Measurements from ENCODE around the gene INPP4B.

The INPP4B gene

DNA sequence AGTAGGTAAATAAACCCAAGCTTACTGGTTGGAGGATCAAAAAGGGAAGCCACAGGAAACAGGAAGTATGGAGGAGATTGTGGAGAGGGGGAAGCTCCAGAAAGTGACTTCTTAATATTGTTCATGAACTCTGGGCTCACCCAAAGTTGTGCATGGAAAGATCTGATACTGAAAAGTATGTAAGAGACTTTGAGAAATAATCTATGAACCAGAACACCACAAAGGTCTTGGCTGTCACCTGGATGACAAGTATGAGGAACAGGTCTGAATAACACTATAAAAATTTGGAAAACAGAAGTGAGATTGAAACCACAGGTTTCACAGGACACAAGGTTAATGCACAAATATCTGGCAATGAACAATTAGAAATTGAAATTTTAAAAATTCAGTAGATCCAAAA lies 567.4 kb downstream of the INPP4B start:
- Histone ChIP-seq H2AK5ac (ENCODE audit: low read length) (no peak overlapping the region), H3K14ac (ENCODE audit: low read length) (no peak overlapping the region), H3K79me2 (ENCODE audit: control insufficient read depth, insufficient read depth, low read length, poor library complexity) (no peaks in the 10 kb centered on the region), H3K36me3 (ENCODE audit: control insufficient read depth in 1 of 2, insufficient read depth in 2 of 2, low read length in 2 of 2) (no peaks in the 10 kb centered on the region), H2BK120ac (ENCODE audit: insufficient read depth, low read length, poor library complexity) (no peak overlapping the region), H4K8ac (ENCODE audit: low read depth, low read length) (no peak overlapping the region), H3K23ac (ENCODE audit: low read length) (no peak overlapping the region), H3K79me1 (ENCODE audit: low read length) (no peaks in the 10 kb centered on the region), H2AFZ (ENCODE audit: insufficient read depth, low read length, poor library complexity) (no peak overlapping the region), H3K4ac (ENCODE audit: low read depth, low read length) (no peak overlapping the region), H3K9me3 (ENCODE audit: insufficient read depth, low read depth, low read length) (no peaks in the 10 kb centered on the region), H4K91ac (ENCODE audit: low read depth, low read length) (no peak overlapping the region), H3K4me3 (ENCODE audit: low read depth, low read length) (no peak overlapping the region), H2BK5ac (ENCODE audit: low read depth, low read length, poor library complexity) (no peak overlapping the region), H3K27me3 (ENCODE audit: insufficient read depth, low read length) (no peaks in the 10 kb centered on the region), H3K9ac (ENCODE audit: low read length) (no peak overlapping the region), H3K4me1 (ENCODE audit: control insufficient read depth in 1 of 2, insufficient read depth in 2 of 2, low read length in 2 of 2) (no peaks in the 10 kb centered on the region), H3K27ac (ENCODE audit: low read depth, low read length) (no peak overlapping the region), H3K4me2 (ENCODE audit: low read length) (no peak overlapping the region), H2BK12ac (ENCODE audit: low read length) (no peak overlapping the region), H4K12ac (ENCODE audit: low read depth, low read length) (no peak overlapping the region), H3K18ac (ENCODE audit: low read length) (no peak overlapping the region)
- DNase-seq, result no peak

DNA sequence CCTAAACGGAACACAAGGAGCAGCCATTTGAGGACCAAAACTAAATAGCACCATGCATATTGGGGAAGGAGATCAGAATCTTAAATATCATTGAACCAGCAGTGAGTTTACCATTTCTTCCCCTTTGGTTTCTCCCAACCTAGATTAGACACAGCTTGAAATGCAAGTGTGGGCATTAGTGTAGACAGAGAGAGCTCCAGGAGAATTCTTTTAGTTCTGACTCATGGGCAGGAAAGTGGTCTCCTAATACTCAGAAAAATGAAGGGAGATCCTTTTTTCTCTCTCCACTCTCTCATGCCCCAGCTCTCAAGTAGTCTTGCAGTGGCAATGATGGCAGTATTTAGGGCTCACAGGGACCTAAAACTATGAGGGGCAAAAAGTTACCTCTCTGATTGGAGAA lies 567.9 kb downstream of the INPP4B start:
- no CpG with 5 or more reads among the region's 1 CpG for WGBS (ENCODE audit: extremely low coverage, insufficient coverage, insufficient read length)
- H2BK120ac ChIP-seq (ENCODE audit: insufficient read depth, low read length, poor library complexity), result no peak overlapping the region

DNA sequence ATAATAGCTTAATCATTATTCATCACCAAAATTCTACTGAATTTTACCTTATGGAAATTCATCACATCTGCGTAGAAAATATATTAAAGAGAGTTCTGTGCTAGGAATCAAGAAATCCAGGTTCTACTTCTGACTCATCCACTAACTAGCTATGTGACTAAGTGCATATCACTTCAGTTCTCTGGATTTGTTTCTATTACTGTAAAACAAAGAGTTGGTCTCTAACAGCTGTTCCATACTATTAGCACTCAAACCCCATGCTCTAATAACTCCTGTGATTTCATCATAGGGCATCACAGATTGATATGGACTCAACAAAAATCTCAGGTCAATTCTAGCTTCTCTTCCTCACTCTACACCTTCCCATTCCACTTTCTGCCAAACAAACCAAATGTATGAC lies 572.0 kb downstream of the INPP4B start:
- Histone ChIP-seq H4K91ac (ENCODE audit: low read depth, low read length) (no peak overlapping the region), H4K12ac (ENCODE audit: low read depth, low read length) (no peak overlapping the region), H3K9me3 (ENCODE audit: insufficient read depth, low read depth, low read length) (no peaks in the 10 kb centered on the region), H2AK5ac (ENCODE audit: low read length) (no peak overlapping the region), H2BK5ac (ENCODE audit: low read depth, low read length, poor library complexity) (no peak overlapping the region), H3K23ac (ENCODE audit: low read length) (no peak overlapping the region), H3K4ac (ENCODE audit: low read depth, low read length) (no peak overlapping the region), H2AFZ (ENCODE audit: insufficient read depth, low read length, poor library complexity) (no peak overlapping the region), H3K14ac (ENCODE audit: low read length) (no peak overlapping the region), H3K36me3 (ENCODE audit: control insufficient read depth in 1 of 2, insufficient read depth in 2 of 2, low read length in 2 of 2) (no peaks in the 10 kb centered on the region), H3K4me3 (ENCODE audit: low read depth, low read length) (no peak overlapping the region), H4K8ac (ENCODE audit: low read depth, low read length) (no peak overlapping the region), H3K4me2 (ENCODE audit: low read length) (no peak overlapping the region), H3K79me1 (ENCODE audit: low read length) (no peaks in the 10 kb centered on the region), H2BK120ac (ENCODE audit: insufficient read depth, low read length, poor library complexity) (no peak overlapping the region), H3K79me2 (ENCODE audit: control insufficient read depth, insufficient read depth, low read length, poor library complexity) (no peaks in the 10 kb centered on the region), H3K27ac (ENCODE audit: low read depth, low read length) (no peak overlapping the region), H2BK12ac (ENCODE audit: low read length) (no peak overlapping the region), H3K9ac (ENCODE audit: low read length) (no peak overlapping the region), H3K18ac (ENCODE audit: low read length) (no peak overlapping the region), H3K4me1 (ENCODE audit: control insufficient read depth in 1 of 2, insufficient read depth in 2 of 2, low read length in 2 of 2) (no peaks in the 10 kb centered on the region), H3K27me3 (ENCODE audit: insufficient read depth, low read length) (no peaks in the 10 kb centered on the region)
- no CpG with 5 or more reads among the region's 1 CpG for WGBS (ENCODE audit: extremely low coverage, insufficient coverage, insufficient read length)
- DNase-seq, result peak in 1 of 2 donors; percentile 51

More for the DNA sequence above, 567.9 kb downstream of the INPP4B start:
- H2BK5ac ChIP-seq (ENCODE audit: low read depth, low read length, poor library complexity), result no peak overlapping the region
- H3K36me3 ChIP-seq (ENCODE audit: control insufficient read depth in 1 of 2, insufficient read depth in 2 of 2, low read length in 2 of 2), result no peaks in the 10 kb centered on the region
- no peaks in the 10 kb centered on the region for H3K79me2 ChIP-seq (ENCODE audit: control insufficient read depth, insufficient read depth, low read length, poor library complexity)
- H3K27ac ChIP-seq (ENCODE audit: low read depth, low read length), result no peak overlapping the region
- no peak overlapping the region for H4K91ac ChIP-seq (ENCODE audit: low read depth, low read length)
- no peak overlapping the region for H3K14ac ChIP-seq (ENCODE audit: low read length)
- no peak overlapping the region for H2BK12ac ChIP-seq (ENCODE audit: low read length)
- H3K9ac ChIP-seq (ENCODE audit: low read length), result no peak overlapping the region
- no peaks in the 10 kb centered on the region for H3K27me3 ChIP-seq (ENCODE audit: insufficient read depth, low read length)
- no peak overlapping the region for H3K4me2 ChIP-seq (ENCODE audit: low read length)
- no peak for DNase-seq
- no peak overlapping the region for H3K23ac ChIP-seq (ENCODE audit: low read length)
- H3K4me1 ChIP-seq (ENCODE audit: control insufficient read depth in 1 of 2, insufficient read depth in 2 of 2, low read length in 2 of 2), result no peaks in the 10 kb centered on the region
- no peak overlapping the region for H3K18ac ChIP-seq (ENCODE audit: low read length)
- H2AK5ac ChIP-seq (ENCODE audit: low read length), result no peak overlapping the region
- no peak overlapping the region for H3K4me3 ChIP-seq (ENCODE audit: low read depth, low read length)
- no peak overlapping the region for H4K8ac ChIP-seq (ENCODE audit: low read depth, low read length)
- no peak overlapping the region for H4K12ac ChIP-seq (ENCODE audit: low read depth, low read length)
- H3K79me1 ChIP-seq (ENCODE audit: low read length), result no peaks in the 10 kb centered on the region
- no peaks in the 10 kb centered on the region for H3K9me3 ChIP-seq (ENCODE audit: insufficient read depth, low read depth, low read length)
- H3K4ac ChIP-seq (ENCODE audit: low read depth, low read length), result no peak overlapping the region
- H2AFZ ChIP-seq (ENCODE audit: insufficient read depth, low read length, poor library complexity), result no peak overlapping the region

DNA sequence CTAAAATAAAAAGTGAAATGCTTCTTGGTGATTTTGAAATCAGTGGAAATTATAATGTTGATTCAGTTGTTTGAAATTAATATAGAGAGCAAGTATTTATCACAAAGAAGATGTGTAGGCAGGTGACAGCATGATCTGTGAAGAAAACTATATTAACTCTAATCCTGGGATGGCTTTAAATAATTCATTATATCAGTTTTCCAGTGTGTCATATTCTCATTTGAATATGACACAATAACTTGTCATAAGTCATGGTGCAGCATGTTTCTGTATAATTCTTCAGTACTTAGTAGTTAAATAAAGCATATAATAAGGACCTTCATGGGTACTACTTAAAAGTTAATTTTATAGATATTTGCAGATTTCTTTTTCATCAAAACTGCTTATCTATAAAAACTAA lies 573.6 kb downstream of the INPP4B start:
- Histone ChIP-seq H2AFZ (ENCODE audit: insufficient read depth, low read length, poor library complexity) (no peak overlapping the region), H3K36me3 (ENCODE audit: control insufficient read depth in 1 of 2, insufficient read depth in 2 of 2, low read length in 2 of 2) (no peaks in the 10 kb centered on the region), H3K4ac (ENCODE audit: low read depth, low read length) (no peak overlapping the region), H3K4me1 (ENCODE audit: control insufficient read depth in 1 of 2, insufficient read depth in 2 of 2, low read length in 2 of 2) (no peaks in the 10 kb centered on the region), H2BK5ac (ENCODE audit: low read depth, low read length, poor library complexity) (no peak overlapping the region), H3K9me3 (ENCODE audit: insufficient read depth, low read depth, low read length) (no peaks in the 10 kb centered on the region), H3K4me3 (ENCODE audit: low read depth, low read length) (no peak overlapping the region), H3K4me2 (ENCODE audit: low read length) (no peak overlapping the region), H3K18ac (ENCODE audit: low read length) (no peak overlapping the region), H3K79me2 (ENCODE audit: control insufficient read depth, insufficient read depth, low read length, poor library complexity) (no peaks in the 10 kb centered on the region), H4K12ac (ENCODE audit: low read depth, low read length) (no peak overlapping the region), H2BK12ac (ENCODE audit: low read length) (no peak overlapping the region), H3K79me1 (ENCODE audit: low read length) (no peaks in the 10 kb centered on the region), H4K8ac (ENCODE audit: low read depth, low read length) (no peak overlapping the region), H3K27me3 (ENCODE audit: insufficient read depth, low read length) (no peaks in the 10 kb centered on the region), H2AK5ac (ENCODE audit: low read length) (no peak overlapping the region), H2BK120ac (ENCODE audit: insufficient read depth, low read length, poor library complexity) (no peak overlapping the region), H4K91ac (ENCODE audit: low read depth, low read length) (no peak overlapping the region), H3K27ac (ENCODE audit: low read depth, low read length) (no peak overlapping the region), H3K14ac (ENCODE audit: low read length) (no peak overlapping the region), H3K9ac (ENCODE audit: low read length) (no peak overlapping the region), H3K23ac (ENCODE audit: low read length) (no peak overlapping the region)
- DNase-seq, result no peak

DNA sequence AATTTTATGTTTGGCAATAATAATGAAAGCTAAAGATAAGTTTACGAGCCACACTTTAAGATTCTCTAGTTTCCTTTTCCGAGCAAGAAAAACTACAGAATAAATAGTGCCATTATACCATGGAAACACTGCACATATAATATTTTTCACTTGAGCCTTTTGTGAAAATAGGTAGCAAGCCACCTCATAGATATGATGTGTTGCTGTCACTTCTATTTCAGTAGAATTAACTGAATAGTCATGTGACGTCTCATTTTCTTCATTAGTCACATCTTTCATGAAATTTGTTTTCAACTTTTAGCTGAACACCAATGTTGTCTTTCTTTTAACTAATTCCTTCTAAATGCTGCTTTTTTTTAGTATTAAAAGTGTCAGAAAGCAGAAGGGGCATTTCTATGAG lies 574.3 kb downstream of the INPP4B start:
- H3K14ac ChIP-seq (ENCODE audit: low read length), result no peak overlapping the region
- no peak overlapping the region for H3K27ac ChIP-seq (ENCODE audit: low read depth, low read length)
- H2AK5ac ChIP-seq (ENCODE audit: low read length), result no peak overlapping the region
- no peak overlapping the region for H2BK120ac ChIP-seq (ENCODE audit: insufficient read depth, low read length, poor library complexity)
- no peak overlapping the region for H3K4me3 ChIP-seq (ENCODE audit: low read depth, low read length)
- no peak overlapping the region for H2BK12ac ChIP-seq (ENCODE audit: low read length)
- no peaks in the 10 kb centered on the region for H3K9me3 ChIP-seq (ENCODE audit: insufficient read depth, low read depth, low read length)
- no peaks in the 10 kb centered on the region for H3K4me1 ChIP-seq (ENCODE audit: control insufficient read depth in 1 of 2, insufficient read depth in 2 of 2, low read length in 2 of 2)
- H4K91ac ChIP-seq (ENCODE audit: low read depth, low read length), result no peak overlapping the region
- no peak for DNase-seq
- H3K23ac ChIP-seq (ENCODE audit: low read length), result no peak overlapping the region
- no peak overlapping the region for H2AFZ ChIP-seq (ENCODE audit: insufficient read depth, low read length, poor library complexity)
- H3K4me2 ChIP-seq (ENCODE audit: low read length), result no peak overlapping the region
- no peak overlapping the region for H4K8ac ChIP-seq (ENCODE audit: low read depth, low read length)
- no peak overlapping the region for H2BK5ac ChIP-seq (ENCODE audit: low read depth, low read length, poor library complexity)
- no CpG with 5 or more reads among the region's 3 CpGs for WGBS (ENCODE audit: extremely low coverage, insufficient coverage, insufficient read length)
- H3K9ac ChIP-seq (ENCODE audit: low read length), result no peak overlapping the region
- H4K12ac ChIP-seq (ENCODE audit: low read depth, low read length), result no peak overlapping the region
- no peaks in the 10 kb centered on the region for H3K36me3 ChIP-seq (ENCODE audit: control insufficient read depth in 1 of 2, insufficient read depth in 2 of 2, low read length in 2 of 2)
- H3K79me2 ChIP-seq (ENCODE audit: control insufficient read depth, insufficient read depth, low read length, poor library complexity), result no peaks in the 10 kb centered on the region
- no peaks in the 10 kb centered on the region for H3K79me1 ChIP-seq (ENCODE audit: low read length)
- no peak overlapping the region for H3K4ac ChIP-seq (ENCODE audit: low read depth, low read length)
- H3K18ac ChIP-seq (ENCODE audit: low read length), result no peak overlapping the region
- no peaks in the 10 kb centered on the region for H3K27me3 ChIP-seq (ENCODE audit: insufficient read depth, low read length)
